ENCODE results near the gene TRIP4. TPM values are rescaled to one million over a fixed set of nuclear protein-coding genes. Genes with fewer than 3 reads are reported as not detected.

The TRIP4 gene
- total and polyA plus RNA-seq, 4 donors = 6.3 to 10.7 (median 7.6) TPM

DNA sequence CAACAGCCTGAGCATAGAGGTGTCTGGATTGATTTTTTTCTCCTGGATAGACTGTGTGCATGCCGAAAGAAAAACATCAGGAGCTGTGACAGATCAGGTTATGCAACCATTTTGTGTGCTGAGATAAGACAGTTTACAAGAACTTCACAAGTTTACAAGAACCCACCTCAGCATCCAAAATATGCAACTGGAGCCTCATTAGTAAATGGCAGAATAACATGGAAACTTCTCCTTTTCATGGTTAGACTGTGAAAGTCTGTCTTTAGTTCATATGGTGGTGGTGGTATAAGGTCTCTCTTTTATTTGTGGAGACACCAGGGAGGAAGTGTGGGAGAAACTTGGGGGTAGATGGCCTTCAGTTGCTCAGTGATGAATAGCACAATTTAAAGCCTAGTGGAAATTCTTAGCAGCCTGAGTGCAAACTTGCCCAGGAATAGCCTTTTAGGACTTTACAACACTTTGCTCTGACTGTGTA, 69.0 kb downstream of the TRIP4 start:
- Histone ChIP-seq H3K9me3 (ENCODE audit: control insufficient read depth in 4 of 4, low read length in 3 of 4) (no peaks in the 10 kb centered on the region), H3K27ac (ENCODE audit: low read depth in 1 of 2, low read length in 2 of 2) (peak overlapping the region; percentile 36 to 57), H3K9ac (ENCODE audit: low read depth in 1 of 2, low read length in 2 of 2) (no peak overlapping the region), H3K36me3 (ENCODE audit: control insufficient read depth in 4 of 4, insufficient read depth in 3 of 4, low read depth in 1 of 4, low read length in 3 of 4) (peaks cover 0 to 2% (median 0%) of the 10 kb centered on the region in 4 donors), H3K4me3 (ENCODE audit: low read depth in 1 of 3, low read length in 3 of 3) (no peak overlapping the region), H3K27me3 (ENCODE audit: control insufficient read depth in 4 of 4, insufficient read depth in 4 of 4, low read length in 3 of 4) (no peaks in the 10 kb centered on the region), H3K4me1 (ENCODE audit: control insufficient read depth in 4 of 4, insufficient read depth in 4 of 4, low read length in 3 of 4) (peaks cover 7 to 48% (median 45%) of the 10 kb centered on the region in 4 donors)
- no peak for DNase-seq (ENCODE audit: low spot score)
- WGBS = 22% methylated on average over 1 of the region's 1 CpG
- no peak for TF ChIP-seq EGR1 (IDR thresholded peaks at IDR 0.05; ENCODE audit: low read depth in 2 of 2)
- TF ChIP-seq HNF4G (IDR thresholded peaks at IDR 0.05) = no peak
- TF ChIP-seq JUND (IDR thresholded peaks at IDR 0.05) = peak in 1 of 2 donors; percentile 28
- TF ChIP-seq, protein P1, sequence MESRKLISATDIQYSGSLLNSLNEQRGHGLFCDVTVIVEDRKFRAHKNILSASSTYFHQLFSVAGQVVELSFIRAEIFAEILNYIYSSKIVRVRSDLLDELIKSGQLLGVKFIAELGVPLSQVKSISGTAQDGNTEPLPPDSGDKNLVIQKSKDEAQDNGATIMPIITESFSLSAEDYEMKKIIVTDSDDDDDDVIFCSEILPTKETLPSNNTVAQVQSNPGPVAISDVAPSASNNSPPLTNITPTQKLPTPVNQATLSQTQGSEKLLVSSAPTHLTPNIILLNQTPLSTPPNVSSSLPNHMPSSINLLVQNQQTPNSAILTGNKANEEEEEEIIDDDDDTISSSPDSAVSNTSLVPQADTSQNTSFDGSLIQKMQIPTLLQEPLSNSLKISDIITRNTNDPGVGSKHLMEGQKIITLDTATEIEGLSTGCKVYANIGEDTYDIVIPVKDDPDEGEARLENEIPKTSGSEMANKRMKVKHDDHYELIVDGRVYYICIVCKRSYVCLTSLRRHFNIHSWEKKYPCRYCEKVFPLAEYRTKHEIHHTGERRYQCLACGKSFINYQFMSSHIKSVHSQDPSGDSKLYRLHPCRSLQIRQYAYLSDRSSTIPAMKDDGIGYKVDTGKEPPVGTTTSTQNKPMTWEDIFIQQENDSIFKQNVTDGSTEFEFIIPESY (IDR thresholded peaks at IDR 0.05) = no peak
- TF ChIP-seq RAD21 (IDR thresholded peaks at IDR 0.05) = peak in 1 of 2 donors; percentile 17
- TF ChIP-seq FOXA1 (IDR thresholded peaks at IDR 0.05) = no peak
- TF ChIP-seq TAF1 (conservative IDR thresholded peaks at IDR 0.05) = no peak
- no peak for TF ChIP-seq NR2F2 (IDR thresholded peaks at IDR 0.05)
- peak; percentile 68 for TF ChIP-seq YY1 (IDR thresholded peaks at IDR 0.05)
- no peak for TF ChIP-seq SP1 (IDR thresholded peaks at IDR 0.05)
- TF ChIP-seq, protein P2, sequence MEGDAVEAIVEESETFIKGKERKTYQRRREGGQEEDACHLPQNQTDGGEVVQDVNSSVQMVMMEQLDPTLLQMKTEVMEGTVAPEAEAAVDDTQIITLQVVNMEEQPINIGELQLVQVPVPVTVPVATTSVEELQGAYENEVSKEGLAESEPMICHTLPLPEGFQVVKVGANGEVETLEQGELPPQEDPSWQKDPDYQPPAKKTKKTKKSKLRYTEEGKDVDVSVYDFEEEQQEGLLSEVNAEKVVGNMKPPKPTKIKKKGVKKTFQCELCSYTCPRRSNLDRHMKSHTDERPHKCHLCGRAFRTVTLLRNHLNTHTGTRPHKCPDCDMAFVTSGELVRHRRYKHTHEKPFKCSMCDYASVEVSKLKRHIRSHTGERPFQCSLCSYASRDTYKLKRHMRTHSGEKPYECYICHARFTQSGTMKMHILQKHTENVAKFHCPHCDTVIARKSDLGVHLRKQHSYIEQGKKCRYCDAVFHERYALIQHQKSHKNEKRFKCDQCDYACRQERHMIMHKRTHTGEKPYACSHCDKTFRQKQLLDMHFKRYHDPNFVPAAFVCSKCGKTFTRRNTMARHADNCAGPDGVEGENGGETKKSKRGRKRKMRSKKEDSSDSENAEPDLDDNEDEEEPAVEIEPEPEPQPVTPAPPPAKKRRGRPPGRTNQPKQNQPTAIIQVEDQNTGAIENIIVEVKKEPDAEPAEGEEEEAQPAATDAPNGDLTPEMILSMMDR (IDR thresholded peaks at IDR 0.05; ENCODE audit: low read depth, low read length, missing input control) = no peak
- TF ChIP-seq GABPA (IDR thresholded peaks at IDR 0.05 in 1 of 2, conservative IDR thresholded peaks at IDR 0.05 in 1 of 2) = no peak
- TF ChIP-seq, protein P3, sequence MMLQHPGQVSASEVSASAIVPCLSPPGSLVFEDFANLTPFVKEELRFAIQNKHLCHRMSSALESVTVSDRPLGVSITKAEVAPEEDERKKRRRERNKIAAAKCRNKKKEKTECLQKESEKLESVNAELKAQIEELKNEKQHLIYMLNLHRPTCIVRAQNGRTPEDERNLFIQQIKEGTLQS (IDR thresholded peaks at IDR 0.05) = no peak
- peak in 1 of 2 donors; percentile 39 for TF ChIP-seq HNF4A (conservative IDR thresholded peaks at IDR 0.05)
- TF ChIP-seq, protein P4, sequence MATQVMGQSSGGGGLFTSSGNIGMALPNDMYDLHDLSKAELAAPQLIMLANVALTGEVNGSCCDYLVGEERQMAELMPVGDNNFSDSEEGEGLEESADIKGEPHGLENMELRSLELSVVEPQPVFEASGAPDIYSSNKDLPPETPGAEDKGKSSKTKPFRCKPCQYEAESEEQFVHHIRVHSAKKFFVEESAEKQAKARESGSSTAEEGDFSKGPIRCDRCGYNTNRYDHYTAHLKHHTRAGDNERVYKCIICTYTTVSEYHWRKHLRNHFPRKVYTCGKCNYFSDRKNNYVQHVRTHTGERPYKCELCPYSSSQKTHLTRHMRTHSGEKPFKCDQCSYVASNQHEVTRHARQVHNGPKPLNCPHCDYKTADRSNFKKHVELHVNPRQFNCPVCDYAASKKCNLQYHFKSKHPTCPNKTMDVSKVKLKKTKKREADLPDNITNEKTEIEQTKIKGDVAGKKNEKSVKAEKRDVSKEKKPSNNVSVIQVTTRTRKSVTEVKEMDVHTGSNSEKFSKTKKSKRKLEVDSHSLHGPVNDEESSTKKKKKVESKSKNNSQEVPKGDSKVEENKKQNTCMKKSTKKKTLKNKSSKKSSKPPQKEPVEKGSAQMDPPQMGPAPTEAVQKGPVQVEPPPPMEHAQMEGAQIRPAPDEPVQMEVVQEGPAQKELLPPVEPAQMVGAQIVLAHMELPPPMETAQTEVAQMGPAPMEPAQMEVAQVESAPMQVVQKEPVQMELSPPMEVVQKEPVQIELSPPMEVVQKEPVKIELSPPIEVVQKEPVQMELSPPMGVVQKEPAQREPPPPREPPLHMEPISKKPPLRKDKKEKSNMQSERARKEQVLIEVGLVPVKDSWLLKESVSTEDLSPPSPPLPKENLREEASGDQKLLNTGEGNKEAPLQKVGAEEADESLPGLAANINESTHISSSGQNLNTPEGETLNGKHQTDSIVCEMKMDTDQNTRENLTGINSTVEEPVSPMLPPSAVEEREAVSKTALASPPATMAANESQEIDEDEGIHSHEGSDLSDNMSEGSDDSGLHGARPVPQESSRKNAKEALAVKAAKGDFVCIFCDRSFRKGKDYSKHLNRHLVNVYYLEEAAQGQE (IDR thresholded peaks at IDR 0.05) = no peak
- TF ChIP-seq FOXA2 (IDR thresholded peaks at IDR 0.05) = no peak
- peak in 1 of 2 donors; percentile 42 for TF ChIP-seq RXRA (IDR thresholded peaks at IDR 0.05)
- TF ChIP-seq, protein P5, sequence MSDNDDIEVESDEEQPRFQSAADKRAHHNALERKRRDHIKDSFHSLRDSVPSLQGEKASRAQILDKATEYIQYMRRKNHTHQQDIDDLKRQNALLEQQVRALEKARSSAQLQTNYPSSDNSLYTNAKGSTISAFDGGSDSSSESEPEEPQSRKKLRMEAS (IDR thresholded peaks at IDR 0.05) = no peak
